B cell (primary cell): ENCODE data around the gene ADCY2.

Experiments used
- EZH2 ChIP-seq: IDR thresholded peaks from 2 replicates; pipeline ENCODE4 v1.6.1; 2012; ENCODE audit warnings: borderline replicate concordance, low read depth, mild to moderate bottlenecking, moderate library complexity, low read length; ENCODE audit not compliant: insufficient read depth, poor library complexity, severe bottlenecking
- TF ChIP-seq, protein P1 (sequence below): fragments of 200-600 bp; IDR thresholded peaks from one replicate; pipeline ENCODE4 v1.8.0; 2022; ENCODE audit warnings: antibody characterized with exemption, mild to moderate bottlenecking

DNA sequence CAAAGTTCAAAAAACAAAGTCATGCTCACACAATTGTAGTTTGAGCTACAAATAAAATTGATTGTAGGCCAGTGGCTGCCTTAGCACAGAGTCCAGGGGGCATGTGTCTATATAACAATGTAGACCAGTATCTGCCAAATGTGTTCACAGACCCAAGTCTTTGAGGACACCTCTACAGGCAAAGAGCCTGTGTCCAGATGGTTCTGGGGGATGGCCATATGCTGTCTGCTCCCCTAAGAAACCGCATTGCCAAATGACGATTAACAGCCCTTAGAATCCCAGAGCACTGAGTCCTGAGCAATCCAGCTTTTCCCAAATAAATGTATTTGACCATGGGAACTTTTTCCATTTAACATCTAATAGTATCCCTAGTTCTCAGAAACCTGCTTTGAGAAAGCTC, 169.6 kb downstream of the ADCY2 start:
- no peak for TF ChIP-seq EZH2
- TF ChIP-seq, protein P1, sequence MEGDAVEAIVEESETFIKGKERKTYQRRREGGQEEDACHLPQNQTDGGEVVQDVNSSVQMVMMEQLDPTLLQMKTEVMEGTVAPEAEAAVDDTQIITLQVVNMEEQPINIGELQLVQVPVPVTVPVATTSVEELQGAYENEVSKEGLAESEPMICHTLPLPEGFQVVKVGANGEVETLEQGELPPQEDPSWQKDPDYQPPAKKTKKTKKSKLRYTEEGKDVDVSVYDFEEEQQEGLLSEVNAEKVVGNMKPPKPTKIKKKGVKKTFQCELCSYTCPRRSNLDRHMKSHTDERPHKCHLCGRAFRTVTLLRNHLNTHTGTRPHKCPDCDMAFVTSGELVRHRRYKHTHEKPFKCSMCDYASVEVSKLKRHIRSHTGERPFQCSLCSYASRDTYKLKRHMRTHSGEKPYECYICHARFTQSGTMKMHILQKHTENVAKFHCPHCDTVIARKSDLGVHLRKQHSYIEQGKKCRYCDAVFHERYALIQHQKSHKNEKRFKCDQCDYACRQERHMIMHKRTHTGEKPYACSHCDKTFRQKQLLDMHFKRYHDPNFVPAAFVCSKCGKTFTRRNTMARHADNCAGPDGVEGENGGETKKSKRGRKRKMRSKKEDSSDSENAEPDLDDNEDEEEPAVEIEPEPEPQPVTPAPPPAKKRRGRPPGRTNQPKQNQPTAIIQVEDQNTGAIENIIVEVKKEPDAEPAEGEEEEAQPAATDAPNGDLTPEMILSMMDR = no peak
